ENCODE results near the gene ALDH18A1. TPM values are rescaled to one million over a fixed set of nuclear protein-coding genes. Genes with fewer than 3 reads are reported as not detected.

ALDH18A1 gene
- total and polyA plus RNA-seq, 2 of the 8 experiments (the other 6 are each of a cell fraction or from before 2014, with no cell fraction given): 59.6 to 128 TPM

GRCh38 chr10:95565336-95565735, 91.2 kb downstream of the ALDH18A1 start (continued):
- TF ChIP-seq YY1 (IDR thresholded peaks at IDR 0.05; ENCODE audit: low read depth, low read length) (no peak), PHF8 (conservative IDR thresholded peaks at IDR 0.05; ENCODE audit: low read depth, low read length) (no peak), MAX (IDR thresholded peaks at IDR 0.05) (no peak), CTBP2 (IDR thresholded peaks at IDR 0.05; ENCODE audit: borderline replicate concordance, insufficient read depth, insufficient read length, low read length) (no peak), RAD21 (IDR thresholded peaks at IDR 0.05 in 1 of 2, conservative IDR thresholded peaks at IDR 0.05 in 1 of 2; ENCODE audit: low read depth in 2 of 2, low read length in 2 of 2) (no peak), KDM5A (IDR thresholded peaks at IDR 0.05; ENCODE audit: low read length) (no peak), CREB1 (IDR thresholded peaks at IDR 0.05) (no peak), CHD1 (IDR thresholded peaks at IDR 0.05; ENCODE audit: low read depth, low read length) (no peak)

All from H1 (cell line).